Uterus (tissue), 4 donors: Measurements from ENCODE around the gene POLRMT. TPM values are rescaled to one million over a fixed set of nuclear protein-coding genes. Genes with fewer than 3 reads are reported as not detected.
"Not testable (repeated sequence)": the region's sequence is repeated elsewhere in the genome, so short reads cannot be mapped to it uniquely, and the experiment has no call there.

Source experiments
- DNase-seq, 2 donors: peaks; one replicate each; pipeline ENCODE4 v3.0.0-alpha.2; 2019 to 2020
- H3K27ac ChIP-seq, 2 donors: fragments of 200-600 bp; sonication (generic); 1 replicate in 1 of 2; 2 replicates in 1 of 2; pipeline ENCODE4 v1.5.1; 2016 to 2018
- H3K27me3 ChIP-seq, 2 donors: fragments of 200-600 bp; sonication (generic); one replicate each; pipeline ENCODE4 v1.5.1; 2018 to 2019; ENCODE audit warnings: control low read depth in 1 of 2
- H3K36me3 ChIP-seq, 2 donors: fragments of 200-600 bp; sonication (generic); one replicate each; pipeline ENCODE4 v1.5.1; 2019; ENCODE audit warnings: control low read depth in 1 of 2
- H3K4me1 ChIP-seq, 2 donors: fragments of 200-600 bp; sonication (generic); one replicate each; pipeline ENCODE4 v1.5.1; 2018 to 2019; ENCODE audit warnings: control low read depth in 1 of 2
- H3K4me3 ChIP-seq, 2 donors: fragments of 200-600 bp; sonication (generic); 1 replicate in 1 of 2; 2 replicates in 1 of 2; pipeline ENCODE4 v1.5.1; 2018 to 2019; ENCODE audit warnings: mild to moderate bottlenecking in 1 of 2
- H3K9me3 ChIP-seq, 2 donors: fragments of 200-600 bp; sonication (generic); one replicate each; pipeline ENCODE4 v1.5.1; 2019; ENCODE audit warnings: control low read depth in 1 of 2
- CTCF ChIP-seq, 4 experiments: fragments of 200-600 bp in 2 of 4; fragments of 450-650 bp in 2 of 4; sonication (generic) in 2 of 4; IDR thresholded peaks; one replicate each; pipeline ENCODE4 v1.5.1; 2016 to 2019; ENCODE audit warnings: antibody characterized with exemption in 4 of 4, mild to moderate bottlenecking in 2 of 4, moderate library complexity in 1 of 4
- POLR2A ChIP-seq, 2 donors: fragments of 450-650 bp; IDR thresholded peaks; one replicate each; pipeline ENCODE4 v1.6.1; 2016; ENCODE audit warnings: antibody characterized with exemption in 2 of 2, mild to moderate bottlenecking in 1 of 2, moderate library complexity in 1 of 2
- intact Hi-C: fragments of 100-400 bp; cut with DNase I; formaldehyde crosslinking; loops from one replicate; pipeline ENCODE4 v1.15.1; 2023; ENCODE audit warnings: low total_unique reads
- total RNA-seq, 4 donors: library from RNA; depleted of rRNA in 3 of 4; stranded (reverse); fragments of >200 nt in 3 of 4; gene quantifications; one replicate each; pipeline versions ENCODE4 v1.1.0 to v1.2.4, GENCODE V29; 2014 to 2023
- donor health status: DM: yes; HTN: yes; CAD: no.

POLRMT gene
- total RNA-seq, 4 donors from 2014 or later: 10.5 to 42.0 (median 24.1) TPM

- intact Hi-C loops: no loop called here
- DNase-seq: no peak
- H3K36me3 ChIP-seq: no peaks in the 10 kb centered on the region
- TF ChIP-seq CTCF (IDR thresholded peaks at IDR 0.05): no peak
- no peak for TF ChIP-seq POLR2A (IDR thresholded peaks at IDR 0.05)
- H3K27ac ChIP-seq: no peak overlapping the region
- H3K4me1 ChIP-seq: no peaks in the 10 kb centered on the region
- H3K27me3 ChIP-seq: no peaks in the 10 kb centered on the region
- H3K4me3 ChIP-seq: no peak overlapping the region
- H3K9me3 ChIP-seq: no peaks in the 10 kb centered on the region
Observed at GRCh38 chr19:621819-622218, 11.5 kb downstream of the POLRMT start.

- H3K9me3 ChIP-seq, H3K36me3 ChIP-seq, H3K27me3 ChIP-seq, H3K4me1 ChIP-seq, intact Hi-C loops, DNase-seq, H3K27ac ChIP-seq, H3K4me3 ChIP-seq: not testable (repeated sequence)
Observed at GRCh38 chr19:621191-621590, 12.1 kb downstream of the POLRMT start.

- intact Hi-C loops: no loop called here
- Histone ChIP-seq H3K27me3 (no peaks in the 10 kb centered on the region), H3K4me3 (no peak overlapping the region), H3K27ac (no peak overlapping the region), H3K36me3 (no peaks in the 10 kb centered on the region), H3K4me1 (no peaks in the 10 kb centered on the region), H3K9me3 (no peaks in the 10 kb centered on the region)
- no peak for DNase-seq
- TF ChIP-seq POLR2A (IDR thresholded peaks at IDR 0.05) (no peak), CTCF (IDR thresholded peaks at IDR 0.05) (no peak)
Observed at GRCh38 chr19:620166-620862, 13.0 kb downstream of the POLRMT start.

- no peaks in the 10 kb centered on the region for H3K9me3 ChIP-seq
- H3K27ac ChIP-seq: no peak overlapping the region
- no peaks in the 10 kb centered on the region for H3K36me3 ChIP-seq
- no peak for DNase-seq
- intact Hi-C loops: no loop called here
- H3K27me3 ChIP-seq: no peaks in the 10 kb centered on the region
- no peak for TF ChIP-seq CTCF (IDR thresholded peaks at IDR 0.05)
- no peak for TF ChIP-seq POLR2A (IDR thresholded peaks at IDR 0.05)
- H3K4me1 ChIP-seq: no peaks in the 10 kb centered on the region
- H3K4me3 ChIP-seq: no peak overlapping the region
Observed at GRCh38 chr19:619286-620002, 13.9 kb downstream of the POLRMT start.

GRCh38 chr19:618674-619285 is 14.6 kb downstream of the POLRMT start:
- H3K4me3 ChIP-seq: no peak overlapping the region
- no peaks in the 10 kb centered on the region for H3K9me3 ChIP-seq
- no peak overlapping the region for H3K27ac ChIP-seq
- DNase-seq: no peak
- intact Hi-C loops: no loop called here
- H3K4me1 ChIP-seq: no peaks in the 10 kb centered on the region
- H3K36me3 ChIP-seq: no peaks in the 10 kb centered on the region
- no peaks in the 10 kb centered on the region for H3K27me3 ChIP-seq
- no peak for TF ChIP-seq CTCF (IDR thresholded peaks at IDR 0.05)
- TF ChIP-seq POLR2A (IDR thresholded peaks at IDR 0.05): no peak
